Measurements from ENCODE around the gene ADCY2. TPM values are rescaled to one million over a fixed set of nuclear protein-coding genes. Genes with fewer than 3 reads are reported as not detected.
A peak's percentile ranks its signal among the peaks of the same experiment; 100 is the strongest.

The ADCY2 gene
- polyA plus RNA-seq, 1 of the 3 experiments (the other 2 are of a cell fraction), result not detected

GRCh38 chr5:7754490-7754889 lies 358.6 kb downstream of the ADCY2 start:
- Histone ChIP-seq H2AFZ (ENCODE audit: low read depth) (no peak overlapping the region), H3K9me3 (no peaks in the 10 kb centered on the region), H3K9ac (no peak overlapping the region), H3K4me3 (ENCODE audit: low read depth in 2 of 2, low read length in 1 of 2) (no peak overlapping the region), H3K9me2 (no peaks in the 10 kb centered on the region), H3K27me3 (ENCODE audit: insufficient read depth) (peaks cover 46% of the 10 kb centered on the region; the same call in 1 of the 2 replicates), H4K20me1 (ENCODE audit: insufficient read depth) (no peaks in the 10 kb centered on the region), H3F3A (replicated peaks; ENCODE audit: insufficient read depth) (no peaks in the 10 kb centered on the region), H3K4me1 (ENCODE audit: control insufficient read depth in 1 of 2, insufficient read depth in 2 of 2, low read depth in 1 of 2, low read length in 1 of 2) (no peaks in the 10 kb centered on the region), H3K79me2 (ENCODE audit: insufficient read depth) (no peaks in the 10 kb centered on the region), H3K4me2 (no peak overlapping the region), H3K36me3 (replicated peaks in 1 of 2; ENCODE audit: control insufficient read depth in 1 of 2, insufficient read depth in 2 of 2, low read length in 1 of 2) (no peaks in the 10 kb centered on the region), H3K27ac (ENCODE audit: low read depth in 2 of 2, low read length in 1 of 2) (no peak overlapping the region)
- DNase-seq, result no peak
- ChIA-PET CTCF (interaction anchor here (0.8 to 4.3 kb wide), 11 partner anchors 10 to 989 kb away, joined by 3 to 47 read pairs (median 5); no protein-coding TSS in a partner anchor), POLR2A (no interaction called here)
- TF ChIP-seq FOXJ3 (CRISPR knock-in tag; IDR thresholded peaks at IDR 0.05) (no peak), EZH2phosphoT487 (IDR thresholded peaks at IDR 0.05; ENCODE audit: borderline replicate concordance, low read depth) (no peak)
- WGBS (ENCODE audit: low lambda C conversion rate), result 51% methylated on average over 6 of the region's 6 CpGs

GRCh38 chr5:7754997-7755596 lies 359.2 kb downstream of the ADCY2 start:
- 4% methylated on average over 12 of the region's 13 CpGs for WGBS (ENCODE audit: low lambda C conversion rate)
- POLR2A ChIA-PET, result no interaction called here
- H2AFZ ChIP-seq (ENCODE audit: low read depth), result no peak overlapping the region
- no peaks in the 10 kb centered on the region for H3K79me2 ChIP-seq (ENCODE audit: insufficient read depth)
- H3K36me3 ChIP-seq (replicated peaks in 1 of 2; ENCODE audit: control insufficient read depth in 1 of 2, insufficient read depth in 2 of 2, low read length in 1 of 2), result no peaks in the 10 kb centered on the region
- H3K9me2 ChIP-seq, result no peaks in the 10 kb centered on the region
- no peaks in the 10 kb centered on the region for H4K20me1 ChIP-seq (ENCODE audit: insufficient read depth)
- H3K27ac ChIP-seq (ENCODE audit: low read depth in 2 of 2, low read length in 1 of 2), result no peak overlapping the region
- no peaks in the 10 kb centered on the region for H3F3A ChIP-seq (replicated peaks; ENCODE audit: insufficient read depth)
- TF ChIP-seq FOXM1 (IDR thresholded peaks at IDR 0.05; ENCODE audit: low read depth) (no peak), CTCF (IDR thresholded peaks at IDR 0.05) (peak; percentile 78), EZH2phosphoT487 (IDR thresholded peaks at IDR 0.05; ENCODE audit: borderline replicate concordance, low read depth) (no peak), SMC3 (IDR thresholded peaks at IDR 0.05; ENCODE audit: low read depth, low read length) (peak; percentile 47), RAD21 (IDR thresholded peaks at IDR 0.05; ENCODE audit: low read length) (peak; percentile 68), TCF12 (IDR thresholded peaks at IDR 0.05) (no peak), USF1 (IDR thresholded peaks at IDR 0.05; ENCODE audit: borderline replicate concordance, low read depth) (no peak), PBX3 (IDR thresholded peaks at IDR 0.05) (no peak), GATA2 (CRISPR knock-in tag; IDR thresholded peaks at IDR 0.05) (no peak), POLR2AphosphoS5 (IDR thresholded peaks at IDR 0.05; ENCODE audit: low read depth, low read length) (no peak), ELF1 (IDR thresholded peaks at IDR 0.05) (no peak), MAX (IDR thresholded peaks at IDR 0.05; ENCODE audit: low read depth) (no peak), RCOR1 (IDR thresholded peaks at IDR 0.05; ENCODE audit: low read length) (no peak), USF2 (IDR thresholded peaks at IDR 0.05; ENCODE audit: borderline replicate concordance, low read depth, low read length) (no peak)
- CTCF ChIA-PET, result interaction anchor here (0.6 to 4.3 kb wide), 14 partner anchors 10 to 993 kb away, joined by 3 to 47 read pairs (median 4); no protein-coding TSS in a partner anchor
- H3K4me3 ChIP-seq (ENCODE audit: low read depth in 2 of 2, low read length in 1 of 2), result peak overlapping the region in 1 of 2 experiments; percentile 51; a peak in 1 of 4 replicates
- no peaks in the 10 kb centered on the region for H3K4me1 ChIP-seq (ENCODE audit: control insufficient read depth in 1 of 2, insufficient read depth in 2 of 2, low read depth in 1 of 2, low read length in 1 of 2)
- H3K9ac ChIP-seq, result no peak overlapping the region
- peaks cover 46% of the 10 kb centered on the region; the same call in 1 of the 2 replicates for H3K27me3 ChIP-seq (ENCODE audit: insufficient read depth)
- DNase-seq, result peak; percentile 66
- no peak overlapping the region for H3K4me2 ChIP-seq
- H3K9me3 ChIP-seq, result no peaks in the 10 kb centered on the region

Measured in SK-N-SH (cell line).